Tibial artery (tissue), 4 donors: Measurements from ENCODE around the gene ANP32A.
A peak's percentile ranks its signal among the peaks of the same experiment; 100 is the strongest.

Experiments used
- DNase-seq, 2 donors: peaks; one replicate each; pipeline ENCODE4 v3.0.0-alpha.2; 2019
- H3K27ac ChIP-seq, 2 donors: fragments of 200-600 bp; sonication (generic) in 1 of 2; 1 replicate in 1 of 2; 2 replicates in 1 of 2; pipeline ENCODE4 v1.5.1; 2018 to 2019; ENCODE audit warnings: mild to moderate bottlenecking in 1 of 2
- H3K27me3 ChIP-seq, 2 donors: fragments of 200-600 bp; sonication (generic) in 1 of 2; one replicate each; pipeline versions ENCODE4 v1.5.1 to v1.6.0; 2016 to 2019
- H3K36me3 ChIP-seq, 3 donors: fragments of 200-600 bp; sonication (generic) in 2 of 3; one replicate each; pipeline ENCODE4 v1.5.1; 2016 to 2019; ENCODE audit warnings: mild to moderate bottlenecking in 2 of 3
- H3K4me1 ChIP-seq, 4 donors: fragments of 200-600 bp; sonication (generic) in 2 of 4; 1 replicate in 3 of 4; 2 replicates in 1 of 4; pipeline ENCODE4 v1.5.1; 2016 to 2019
- H3K4me3 ChIP-seq, 2 donors: fragments of 200-600 bp; sonication (generic) in 1 of 2; 1 replicate in 1 of 2; 2 replicates in 1 of 2; pipeline ENCODE4 v1.5.1; 2018 to 2019; ENCODE audit warnings: mild to moderate bottlenecking in 2 of 2
- H3K9me3 ChIP-seq, 3 donors: fragments of 200-600 bp; sonication (generic) in 1 of 3; one replicate each; pipeline ENCODE4 v1.5.1; 2016 to 2019
- CTCF ChIP-seq, 2 experiments: fragments of 200-600 bp in 1 of 2; fragments of 450-650 bp in 1 of 2; IDR thresholded peaks; one replicate each; pipeline ENCODE4 v1.5.1; 2017 to 2019; ENCODE audit warnings: antibody characterized with exemption in 2 of 2, mild to moderate bottlenecking in 1 of 2, moderate library complexity in 1 of 2
- intact Hi-C: fragments of 100-400 bp; cut with DNase I; formaldehyde crosslinking; loops from one replicate; pipeline ENCODE4 v1.15.0; 2023; ENCODE audit warnings: low total_unique reads

The ANP32A gene

GRCh38 chr15:68806220-68807060 lies 14.3 kb downstream of the ANP32A start:
- Histone ChIP-seq H3K4me3 (no peak overlapping the region), H3K4me1 (peaks cover 0 to 34% (median 14%) of the 10 kb centered on the region in 4 donors), H3K36me3 (peaks cover 0 to 6% (median 0%) of the 10 kb centered on the region in 3 donors), H3K27ac (no peak overlapping the region), H3K27me3 (no peaks in the 10 kb centered on the region), H3K9me3 (no peaks in the 10 kb centered on the region)
- no peak for TF ChIP-seq CTCF (IDR thresholded peaks at IDR 0.05)
- peak in 1 of 2 donors; percentile 5 for DNase-seq
- intact Hi-C loops, result no loop called here

- H3K4me1 ChIP-seq, result peaks cover 0 to 41% (median 13%) of the 10 kb centered on the region in 4 donors
- no peaks in the 10 kb centered on the region for H3K36me3 ChIP-seq
- no peak overlapping the region for H3K4me3 ChIP-seq
- peak in 1 of 2 donors; percentile 24 for DNase-seq
- intact Hi-C loops, result no loop called here
- H3K27me3 ChIP-seq, result no peaks in the 10 kb centered on the region
- no peak overlapping the region for H3K27ac ChIP-seq
- H3K9me3 ChIP-seq, result no peaks in the 10 kb centered on the region
- no peak for TF ChIP-seq CTCF (IDR thresholded peaks at IDR 0.05)
Observed at GRCh38 chr15:68802373-68802772, 18.3 kb downstream of the ANP32A start.

GRCh38 chr15:68801572-68802148 lies 19.0 kb downstream of the ANP32A start:
- peaks cover 0 to 42% (median 13%) of the 10 kb centered on the region in 4 donors for H3K4me1 ChIP-seq
- intact Hi-C loops, result no loop called here
- no peaks in the 10 kb centered on the region for H3K36me3 ChIP-seq
- DNase-seq, result peak in 1 of 2 donors; percentile 11
- TF ChIP-seq CTCF (IDR thresholded peaks at IDR 0.05), result no peak
- H3K27ac ChIP-seq, result no peak overlapping the region
- H3K27me3 ChIP-seq, result no peaks in the 10 kb centered on the region
- no peaks in the 10 kb centered on the region for H3K9me3 ChIP-seq
- H3K4me3 ChIP-seq, result no peak overlapping the region

- no peak overlapping the region for H3K27ac ChIP-seq
- no peak for TF ChIP-seq CTCF (IDR thresholded peaks at IDR 0.05)
- no peak overlapping the region for H3K4me3 ChIP-seq
- DNase-seq, result peak in 1 of 2 donors; percentile 10
- no peaks in the 10 kb centered on the region for H3K9me3 ChIP-seq
- H3K27me3 ChIP-seq, result no peaks in the 10 kb centered on the region
- intact Hi-C loops, result no loop called here
- H3K4me1 ChIP-seq, result peaks cover 0 to 46% (median 16%) of the 10 kb centered on the region in 4 donors
- H3K36me3 ChIP-seq, result no peaks in the 10 kb centered on the region
Observed at GRCh38 chr15:68800875-68801274, 19.8 kb downstream of the ANP32A start.

GRCh38 chr15:68798346-68799094 lies 22.2 kb downstream of the ANP32A start:
- no peak overlapping the region for H3K4me3 ChIP-seq
- DNase-seq, result peak; percentile 16 to 35
- H3K27me3 ChIP-seq, result no peaks in the 10 kb centered on the region
- TF ChIP-seq CTCF (IDR thresholded peaks at IDR 0.05), result no peak
- no peak overlapping the region for H3K27ac ChIP-seq
- H3K9me3 ChIP-seq, result no peaks in the 10 kb centered on the region
- no peaks in the 10 kb centered on the region for H3K36me3 ChIP-seq
- H3K4me1 ChIP-seq, result peaks cover 0 to 61% (median 30%) of the 10 kb centered on the region in 4 donors
- intact Hi-C loops, result no loop called here
